HCT116 (cell line): ENCODE measurements around the gene TBC1D2. TPM values are rescaled to one million over a fixed set of nuclear protein-coding genes. Genes with fewer than 3 reads are reported as not detected.

Experiments used
- ATAC-seq: fragments of 200-7000 bp; cut with Tn5 transposase; 2 replicates; pipeline ENCODE4 v1.9.1; 2020; ENCODE audit warnings: mild to moderate bottlenecking, moderate library complexity
- BruUV-seq: library from RNA; stranded (reverse); fragments of 400-500 nt; replicated peaks from 2 replicates; lab custom pipeline; 2021; lab: Mats Ljungman, UMichigan
- CTCF ChIA-PET: fragments of 300-600 bp; sonication (Branson Sonifier 250); formaldehyde crosslinking; loops from one replicate; lab custom pipeline; 2021; ENCODE audit warnings: antibody characterized with exemption; lab: Charles Lee
- POLR2A ChIA-PET: fragments of 300-600, 350-600 bp; sonication (Branson Sonifier 250); formaldehyde crosslinking; loops from one replicate; lab custom pipeline; 2021; ENCODE audit warnings: antibody characterized with exemption; lab: Charles Lee
- RAD21 ChIA-PET, 2 experiments: fragments of 300-600 bp; sonication (Branson Sonifier 250); formaldehyde crosslinking; loops; one replicate each; lab custom pipeline; 2023; ENCODE audit warnings: low total read pairs in 2 of 2; ENCODE audit not compliant: uncharacterized antibody in 2 of 2, unreplicated experiment in 2 of 2, low non-redundant PET in 1 of 2; lab: Charles Lee
- DNase-seq: peaks from one replicate; pipeline ENCODE4 v3.0.0-alpha.2; 2010; ENCODE audit warnings: low read depth, low spot score
- H2AFZ ChIP-seq: fragments of 200-600 bp; shearing (Covaris generic), sonication (generic); 2 replicates; pipeline ENCODE4 v1.6.1; 2017; ENCODE audit warnings: low read depth, mixed run types, mixed read lengths, antibody characterized with exemption, low read length; ENCODE audit not compliant: poor library complexity, severe bottlenecking
- H3K27ac ChIP-seq: 2 replicates; pipeline ENCODE4 v1.5.1; 2012; ENCODE audit warnings: low read depth, low read length
- H3K27me3 ChIP-seq: fragments of 200-600 bp; sonication (generic); 2 replicates; pipeline ENCODE4 v1.6.1; 2016; ENCODE audit warnings: mixed run types, low read length, mixed read lengths; ENCODE audit not compliant: insufficient read depth
- H3K36me3 ChIP-seq, 2 experiments: fragments of 200-500 bp in 1 of 2; fragments of 200-600 bp in 1 of 2; sonication (Bioruptor generic) in 1 of 2; sonication (generic) in 1 of 2; 2 replicates each; pipeline versions ENCODE4 v1.5.1 to v1.6.1; 2014 to 2016; ENCODE audit warnings: low read length in 2 of 2, inconsistent platforms in 1 of 2, mixed read lengths in 1 of 2, mixed run types in 1 of 2; ENCODE audit not compliant: insufficient read depth in 2 of 2, control insufficient read depth in 1 of 2
- H3K4me1 ChIP-seq, 2 experiments: fragments of 200-600 bp in 1 of 2; sonication (generic) in 1 of 2; 2 replicates each; pipeline versions ENCODE4 v1.5.1 to v1.6.1; 2012 to 2017; ENCODE audit warnings: low read length in 2 of 2, inconsistent platforms in 1 of 2, mild to moderate bottlenecking in 1 of 2, mixed read lengths in 1 of 2, mixed run types in 1 of 2, moderate library complexity in 1 of 2; ENCODE audit not compliant: insufficient read depth in 2 of 2, control insufficient read depth in 1 of 2
- H3K4me2 ChIP-seq: fragments of 200-600 bp; sonication (generic); 2 replicates; pipeline ENCODE4 v1.6.1; 2017; ENCODE audit warnings: mixed run types, low read length, mixed read lengths
- H3K4me3 ChIP-seq, 2 experiments: fragments of 200-600 bp in 1 of 2; sonication (generic) in 1 of 2; replicated peaks in 1 of 2; 2 replicates each; pipeline ENCODE4 v1.5.1; 2011 to 2016; ENCODE audit warnings: low read length in 2 of 2, control low read depth in 1 of 2, low read depth in 1 of 2, mild to moderate bottlenecking in 1 of 2, mixed read lengths in 1 of 2, mixed run types in 1 of 2
- H3K79me2 ChIP-seq: fragments of 200-600 bp; sonication (generic); 2 replicates; pipeline ENCODE4 v1.6.1; 2017; ENCODE audit warnings: mild to moderate bottlenecking, mixed run types, low read length, moderate library complexity, mixed read lengths; ENCODE audit not compliant: insufficient read depth
- H3K9ac ChIP-seq: fragments of 200-600 bp; sonication (generic); 2 replicates; pipeline ENCODE4 v1.6.1; 2016; ENCODE audit warnings: low read length, mixed read lengths
- H3K9me2 ChIP-seq: fragments of 200-600 bp; sonication (generic), shearing (Covaris generic); 2 replicates; pipeline ENCODE4 v1.6.1; 2017; ENCODE audit warnings: mixed run types, mild to moderate bottlenecking, moderate library complexity; ENCODE audit not compliant: insufficient read depth
- H3K9me3 ChIP-seq, 2 experiments: fragments of 200-500 bp in 1 of 2; fragments of 200-600 bp in 1 of 2; sonication (Bioruptor generic) in 1 of 2; sonication (generic) in 1 of 2; 2 replicates each; pipeline ENCODE4 v1.6.1; 2014 to 2017; ENCODE audit warnings: low read length in 2 of 2, mixed read lengths in 2 of 2, inconsistent platforms in 1 of 2, low read depth in 1 of 2, mild to moderate bottlenecking in 1 of 2, mixed run types in 1 of 2, moderate library complexity in 1 of 2; ENCODE audit not compliant: control insufficient read depth in 1 of 2, insufficient read depth in 1 of 2
- H4K20me1 ChIP-seq: fragments of 200-600 bp; sonication (generic), shearing (Covaris generic); 2 replicates; pipeline ENCODE4 v1.6.1; 2017; ENCODE audit warnings: mixed run types, mild to moderate bottlenecking, moderate library complexity; ENCODE audit not compliant: insufficient read depth
- CEBPB ChIP-seq: IDR thresholded peaks from 2 replicates; pipeline ENCODE4 v1.6.1; 2012; ENCODE audit warnings: low read depth
- CTCF ChIP-seq, 3 experiments: fragments of 200-600 bp in 1 of 3; sonication (generic) in 1 of 3; IDR thresholded peaks in 2 of 3; conservative IDR thresholded peaks in 1 of 3; 2 replicates each; pipeline ENCODE4 v1.5.1; 2012 to 2017; ENCODE audit warnings: low read depth in 2 of 3, low read length in 2 of 3, antibody characterized with exemption in 1 of 3, borderline replicate concordance in 1 of 3, control low read depth in 1 of 3, mild to moderate bottlenecking in 1 of 3, mixed read lengths in 1 of 3, mixed run types in 1 of 3, moderate library complexity in 1 of 3; ENCODE audit not compliant: insufficient read depth in 1 of 3
- EGR1 ChIP-seq: IDR thresholded peaks from 2 replicates; pipeline ENCODE4 v1.6.1; 2012; ENCODE audit warnings: low read depth
- EZH2phosphoT487 ChIP-seq: fragments of 200-600 bp; IDR thresholded peaks from 2 replicates; pipeline ENCODE4 v1.6.1; 2018; ENCODE audit warnings: antibody characterized with exemption, borderline replicate concordance
- JUND ChIP-seq: IDR thresholded peaks from 2 replicates; pipeline ENCODE4 v1.6.1; 2012
- MAX ChIP-seq: IDR thresholded peaks from 2 replicates; pipeline ENCODE4 v1.6.1; 2012
- POLR2AphosphoS5 ChIP-seq: IDR thresholded peaks from 2 replicates; pipeline ENCODE4 v1.6.1; 2011; ENCODE audit warnings: mild to moderate bottlenecking, low read depth, low read length, moderate library complexity
- RAD21 ChIP-seq: IDR thresholded peaks from 2 replicates; pipeline ENCODE4 v1.6.1; 2012; ENCODE audit warnings: low read depth, mild to moderate bottlenecking
- SIN3A ChIP-seq: IDR thresholded peaks from 2 replicates; pipeline ENCODE4 v1.6.1; 2012; ENCODE audit warnings: low read depth
- TCF7L2 ChIP-seq: IDR thresholded peaks from 2 replicates; pipeline ENCODE4 v1.7.0; 2011; ENCODE audit warnings: borderline replicate concordance, inconsistent platforms; ENCODE audit not compliant: insufficient read depth, insufficient read length; ENCODE audit errors: extremely low read depth
- YY1 ChIP-seq: IDR thresholded peaks from 2 replicates; pipeline ENCODE4 v1.6.1; 2011; ENCODE audit warnings: low read length, low read depth, moderate library complexity, mild to moderate bottlenecking; ENCODE audit not compliant: insufficient replicate concordance; ENCODE audit errors: extremely low read depth
- ZBTB33 ChIP-seq: IDR thresholded peaks from 2 replicates; pipeline ENCODE4 v1.6.1; 2011; ENCODE audit warnings: mild to moderate bottlenecking, low read length, moderate library complexity; ENCODE audit not compliant: insufficient replicate concordance; ENCODE audit errors: extremely low read depth
- ZFX ChIP-seq: fragments of 450-650 bp; IDR thresholded peaks from 2 replicates; pipeline ENCODE4 v1.6.1; 2017
- intact Hi-C: fragments of 100-400 bp; cut with micrococcal nuclease; formaldehyde crosslinking; loops from 2 replicates; pipeline ENCODE4 v1.10.0; 2022
- total RNA-seq: library from RNA; stranded (reverse); gene quantifications from one replicate; pipeline ENCODE4 v1.2.1, GENCODE V29; 2021; ENCODE audit not compliant: unreplicated experiment

TBC1D2 gene
- total RNA-seq, 1 experiment from 2014 or later = 9.8 TPM

GRCh38 chr9:98168941-98169488 lies 86.4 kb downstream of the TBC1D2 start:
- no peak overlapping the region for H3K27ac ChIP-seq
- H2AFZ ChIP-seq = no peak overlapping the region
- no peaks in the 10 kb centered on the region for H3K36me3 ChIP-seq
- no peaks in the 10 kb centered on the region for H3K79me2 ChIP-seq
- ChIA-PET POLR2A (no interaction called here), CTCF (no interaction called here), RAD21 (no interaction called here)
- H3K4me1 ChIP-seq = peaks cover 11 to 23% of the 10 kb centered on the region in 2 experiments
- H3K4me2 ChIP-seq = peak overlapping the region; percentile 17
- intact Hi-C loops = no loop called here
- no peaks in the 10 kb centered on the region for H3K27me3 ChIP-seq
- no peaks in the 10 kb centered on the region for H4K20me1 ChIP-seq
- DNase-seq = no peak
- peak; percentile 72 for ATAC-seq
- no TSS peak for BruUV-seq
- no peak overlapping the region for H3K9ac ChIP-seq
- no peak overlapping the region for H3K4me3 ChIP-seq
- no peaks in the 10 kb centered on the region for H3K9me3 ChIP-seq
- H3K9me2 ChIP-seq = no peaks in the 10 kb centered on the region
- TF ChIP-seq ZFX = no peak
- TF ChIP-seq SIN3A = no peak
- TF ChIP-seq CTCF (IDR thresholded peaks at IDR 0.05 in 2 of 3, conservative IDR thresholded peaks at IDR 0.05 in 1 of 3; ENCODE audit: borderline replicate concordance in 1 of 3, insufficient read depth in 1 of 3, low read depth in 2 of 3, low read length in 2 of 3) = no peak
- TF ChIP-seq MAX = no peak
- no peak for TF ChIP-seq CEBPB
- TF ChIP-seq EGR1 = no peak
- TF ChIP-seq POLR2AphosphoS5 = no peak
- TF ChIP-seq TCF7L2 = no peak
- no peak for TF ChIP-seq EZH2phosphoT487
- no peak for TF ChIP-seq ZBTB33
- no peak for TF ChIP-seq YY1
- TF ChIP-seq JUND = no peak
- TF ChIP-seq RAD21 = no peak
